GM12891 (cell line): Measurements from ENCODE around the gene SSBP2.

ENCODE experiments used
- PAX5 ChIP-seq: IDR thresholded peaks from 2 replicates; pipeline ENCODE4 v1.6.1; 2011; ENCODE audit warnings: low read length, moderate library complexity, mild to moderate bottlenecking; ENCODE audit not compliant: insufficient read depth, severe bottlenecking
- POLR2A ChIP-seq: IDR thresholded peaks from 2 replicates; pipeline ENCODE4 v1.6.1; 2011; ENCODE audit warnings: low read depth, low read length, control low read depth
- POLR2AphosphoS5 ChIP-seq: IDR thresholded peaks from 2 replicates; pipeline ENCODE4 v1.6.1; 2011; ENCODE audit warnings: low read depth, low read length, control low read depth
- TAF1 ChIP-seq: IDR thresholded peaks from 2 replicates; pipeline ENCODE4 v1.6.1; 2011; ENCODE audit warnings: low read depth, low read length, control low read depth

DNA sequence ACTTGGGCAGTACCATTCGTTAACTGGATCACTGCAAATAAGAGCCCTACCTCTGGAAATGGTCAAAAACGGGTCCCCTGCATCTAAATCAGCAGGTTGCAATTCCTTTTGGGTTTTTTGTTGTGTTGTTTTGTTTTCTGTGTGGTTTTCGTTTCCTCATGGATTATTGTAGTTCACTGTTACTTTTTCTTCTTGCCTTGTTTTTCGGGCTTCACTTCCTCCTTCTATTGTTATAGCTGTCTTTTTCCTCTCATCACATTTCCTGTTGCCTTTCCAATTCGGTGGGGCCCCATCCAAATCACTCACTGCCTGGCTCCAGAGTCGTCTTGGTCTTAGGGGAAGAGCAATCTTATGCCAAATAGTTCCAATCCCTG is 8.7 kb upstream of the SSBP2 start:
- TF ChIP-seq PAX5 (no peak), POLR2AphosphoS5 (no peak), TAF1 (no peak), POLR2A (no peak)
